Fibroblast of upper back skin (primary cell): ENCODE data around the gene MMP7.
A peak's percentile ranks its signal among the peaks of the same experiment; 100 is the strongest.

Experiments used
- DNase-seq: peaks from one replicate; pipeline ENCODE4 v3.0.0-alpha.2; 2013

Gene MMP7, protein sequence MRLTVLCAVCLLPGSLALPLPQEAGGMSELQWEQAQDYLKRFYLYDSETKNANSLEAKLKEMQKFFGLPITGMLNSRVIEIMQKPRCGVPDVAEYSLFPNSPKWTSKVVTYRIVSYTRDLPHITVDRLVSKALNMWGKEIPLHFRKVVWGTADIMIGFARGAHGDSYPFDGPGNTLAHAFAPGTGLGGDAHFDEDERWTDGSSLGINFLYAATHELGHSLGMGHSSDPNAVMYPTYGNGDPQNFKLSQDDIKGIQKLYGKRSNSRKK

DNA sequence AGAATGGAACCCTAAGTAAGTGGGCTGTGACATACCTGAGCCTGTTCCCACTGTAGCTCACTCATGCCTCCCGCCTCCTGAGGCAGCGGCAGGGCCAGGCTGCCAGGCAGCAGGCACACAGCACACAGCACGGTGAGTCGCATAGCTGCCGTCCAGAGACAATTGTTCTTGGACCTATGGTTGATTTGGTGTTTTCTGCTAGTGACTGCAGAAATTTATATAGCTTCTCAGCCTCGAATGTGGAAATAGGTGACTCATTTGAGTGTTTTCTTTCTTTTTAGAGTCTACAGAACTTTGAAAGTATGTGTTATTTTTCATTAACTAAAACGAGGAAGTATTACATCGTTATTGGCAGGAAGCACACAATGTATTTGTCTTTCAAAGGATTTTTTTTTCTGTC is at the start of gene MMP7:
Gene MMP7, minus strand, starts transcription at position 190 of the 400 bp plus-strand sequence. Its CDS starts 47 bp downstream, at position 143.
- peak; percentile 40 for DNase-seq

- DNase-seq, result no peak
Measured at GRCh38 chr11:102577723-102578122, 47.2 kb upstream of the MMP7 start.

DNA sequence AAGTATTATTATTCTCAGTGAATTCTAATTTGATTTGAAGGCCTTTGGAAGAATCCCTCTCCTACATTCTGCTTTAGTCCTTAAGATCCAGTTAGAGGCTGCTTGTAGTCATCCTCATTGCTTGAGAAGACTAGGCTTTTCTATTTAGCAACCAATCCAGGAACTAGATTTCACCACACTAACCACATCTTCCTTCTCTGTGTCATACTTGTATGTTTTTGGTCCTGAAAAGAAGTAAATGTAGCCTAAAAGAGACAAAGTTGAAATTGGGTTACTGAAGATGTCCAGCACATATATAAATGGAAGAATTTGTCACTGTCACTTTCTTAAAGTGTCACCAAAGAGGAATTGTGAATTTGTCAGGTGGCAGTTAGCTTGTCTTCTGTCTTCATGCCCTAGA is 46.6 kb upstream of the MMP7 start:
- DNase-seq, result peak; percentile 19

DNA sequence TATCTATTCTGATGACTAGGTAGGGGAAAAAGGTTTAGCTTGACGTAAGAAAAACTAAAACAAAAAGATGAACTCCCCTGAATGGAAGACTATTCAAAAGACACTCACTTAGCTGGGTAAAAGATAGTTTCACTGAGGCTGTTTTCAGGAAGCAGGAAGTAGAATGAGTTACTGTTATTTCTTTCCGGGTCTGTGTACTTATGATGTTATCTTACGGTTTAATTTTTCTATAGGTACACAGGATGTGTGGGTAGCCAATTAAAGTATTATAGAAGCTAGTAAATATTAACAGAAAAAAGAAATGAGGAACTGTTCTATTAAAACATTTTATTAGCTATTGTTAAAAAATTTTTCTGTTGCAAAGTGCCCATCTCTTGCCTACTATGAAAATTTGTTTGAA is 45.8 kb upstream of the MMP7 start:
- no peak for DNase-seq

- no peak for DNase-seq
Measured at GRCh38 chr11:102575012-102575411, 44.5 kb upstream of the MMP7 start.

GRCh38 chr11:102573851-102574250 is 43.3 kb upstream of the MMP7 start:
- peak; percentile 22 for DNase-seq

DNA sequence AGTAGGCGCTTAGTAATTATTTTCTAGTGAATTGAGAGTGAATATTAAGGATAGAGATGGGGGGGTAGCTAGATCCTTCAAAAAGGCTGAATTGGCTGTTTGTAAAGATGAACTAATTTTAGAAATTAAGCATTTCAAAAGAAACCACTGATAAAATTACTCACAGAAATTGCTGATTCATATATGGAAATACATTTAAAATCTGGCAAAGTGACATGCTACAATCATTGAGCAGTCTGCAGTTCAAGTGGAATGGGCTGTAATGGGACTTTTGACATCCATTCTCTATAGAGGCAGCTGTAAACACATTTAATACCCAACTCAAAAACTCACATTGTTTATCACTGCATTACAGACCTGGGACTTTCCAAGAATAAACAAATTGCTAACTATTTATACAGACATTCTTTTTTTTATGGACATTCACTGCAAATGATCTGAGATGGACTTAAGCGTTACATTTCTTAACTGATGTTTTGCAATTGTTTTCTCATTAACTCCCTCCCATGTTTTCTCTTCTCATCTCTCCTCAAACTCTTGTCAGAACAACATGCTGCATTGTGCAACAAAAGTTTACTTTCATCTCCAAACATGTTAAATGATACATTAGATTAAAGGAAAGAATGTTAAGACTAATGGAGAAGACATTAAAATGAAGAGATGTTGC is 42.1 kb upstream of the MMP7 start:
- DNase-seq, result peak; percentile 16

DNA sequence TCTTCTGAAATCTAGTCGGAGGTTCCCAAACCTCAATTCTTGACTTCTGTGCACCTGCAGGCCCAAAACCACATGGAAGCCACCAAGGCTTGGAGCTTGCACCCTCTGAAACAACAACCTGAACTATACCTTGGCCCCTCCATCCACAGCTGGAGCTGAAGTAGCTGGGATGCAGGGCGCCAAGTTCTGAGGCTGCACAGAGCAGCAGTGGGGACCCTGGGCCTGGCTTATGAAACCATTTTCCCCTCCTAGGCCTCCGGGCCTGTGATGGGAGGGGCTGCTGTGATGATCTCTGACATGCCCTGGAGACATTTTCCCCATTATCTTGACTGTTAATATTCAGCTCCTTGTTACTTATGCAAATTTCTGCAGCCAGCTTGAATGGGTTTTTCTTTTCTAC is 38.3 kb upstream of the MMP7 start:
- no peak for DNase-seq

DNA sequence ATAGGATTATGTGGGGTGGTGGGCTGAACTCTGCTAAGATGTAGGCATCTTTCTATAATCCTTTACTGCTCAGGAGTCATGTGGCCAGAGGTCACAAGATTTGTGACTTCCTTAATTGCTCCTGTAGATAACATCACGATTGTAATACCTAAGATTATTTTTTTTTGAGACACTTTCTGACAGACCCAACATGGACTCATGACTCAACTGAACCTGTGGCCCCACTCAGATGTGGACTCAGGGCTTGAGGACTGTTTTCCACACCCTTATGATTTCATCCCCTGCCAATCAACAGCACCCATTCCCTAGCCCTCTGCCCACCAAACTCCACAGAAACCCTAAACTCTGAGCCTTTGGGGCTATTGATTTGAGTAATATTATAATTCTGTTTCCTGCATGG is 35.6 kb upstream of the MMP7 start:
- no peak for DNase-seq

- peak; percentile 76 for DNase-seq
Measured at GRCh38 chr11:102564110-102564509, 33.6 kb upstream of the MMP7 start.

DNA sequence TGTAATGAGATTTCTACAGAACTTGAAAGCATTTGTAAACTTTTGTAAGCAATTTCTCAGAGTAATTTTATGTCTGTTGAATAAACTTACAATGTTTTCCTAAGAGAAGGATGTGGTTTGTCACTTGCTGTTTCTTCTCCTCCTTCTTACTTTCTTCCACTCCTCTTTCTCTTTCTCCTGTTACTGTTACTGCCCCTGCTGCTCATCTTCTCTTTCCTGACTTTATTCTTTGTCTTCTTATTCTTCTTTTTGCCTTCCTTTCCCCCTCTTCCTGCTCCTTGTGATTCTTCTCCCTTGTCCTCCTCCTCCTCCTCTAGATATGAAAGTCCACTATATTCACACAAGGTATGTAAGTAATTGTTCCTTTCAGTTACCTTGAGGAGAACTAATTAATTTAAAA is 31.1 kb upstream of the MMP7 start:
- no peak for DNase-seq

- peak; percentile 59 for DNase-seq
Measured at GRCh38 chr11:102560555-102561011, 30.0 kb upstream of the MMP7 start.

GRCh38 chr11:102559839-102560238 is 29.3 kb upstream of the MMP7 start:
- no peak for DNase-seq

- DNase-seq, result no peak
Measured at GRCh38 chr11:102555091-102555490, 24.5 kb upstream of the MMP7 start.

GRCh38 chr11:102553835-102554282 is 23.3 kb upstream of the MMP7 start:
- DNase-seq, result no peak

DNA sequence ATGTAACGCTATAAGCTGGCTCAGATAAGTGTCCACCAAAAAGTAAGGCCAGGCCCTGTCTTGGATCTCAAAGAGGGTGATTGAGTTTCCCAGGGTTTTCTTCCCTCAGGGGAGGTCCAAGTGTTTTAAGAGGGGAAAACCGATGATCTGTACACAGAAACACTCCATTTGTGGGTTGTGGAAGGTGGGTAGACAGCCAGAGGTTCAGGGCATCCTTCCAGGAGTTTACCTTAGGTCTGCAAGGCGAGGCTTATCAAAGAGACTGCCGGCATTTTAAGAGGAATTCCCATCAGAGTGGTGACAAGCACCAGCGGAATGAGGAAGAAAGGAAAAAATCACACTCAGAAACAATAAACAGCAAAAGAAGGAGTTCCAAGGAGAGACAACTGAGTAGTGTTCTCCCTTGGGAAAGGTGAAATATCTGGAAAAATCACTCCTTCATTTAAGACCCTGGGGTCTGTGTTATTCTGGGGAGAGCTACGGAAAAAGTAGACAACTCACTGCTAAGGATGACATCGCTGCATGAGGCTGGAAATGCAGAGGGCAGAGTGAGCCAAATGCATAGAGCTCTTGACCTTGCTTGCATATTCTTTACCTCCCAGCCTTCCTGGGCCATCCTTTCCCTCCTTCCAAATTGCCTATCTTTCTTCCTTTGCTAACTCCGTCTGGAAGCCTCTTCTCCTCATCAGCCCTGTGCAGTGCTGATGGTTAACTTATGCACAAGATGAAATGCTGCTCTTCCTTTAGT is 22.1 kb upstream of the MMP7 start:
- DNase-seq, result peak; percentile 76

DNA sequence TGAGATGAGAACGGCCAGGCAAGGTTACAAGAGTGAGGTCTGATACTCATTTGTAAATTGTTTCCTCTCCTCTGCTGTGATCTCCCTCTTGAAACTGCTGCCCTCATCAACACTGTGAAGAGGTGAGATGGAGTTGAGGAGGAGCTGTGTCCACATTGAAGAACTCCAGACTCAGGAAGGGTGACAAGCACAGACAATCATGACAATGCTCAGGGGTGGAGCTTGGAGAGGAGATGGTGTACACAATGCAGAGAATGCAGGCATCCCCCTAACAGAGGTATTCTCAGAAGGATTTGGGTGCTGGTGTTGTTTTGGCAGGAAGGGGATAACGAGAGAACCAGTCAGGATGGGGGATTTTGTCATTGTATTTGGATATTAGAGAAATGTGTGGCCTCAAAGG is 21.5 kb upstream of the MMP7 start:
- no peak for DNase-seq

GRCh38 chr11:102551169-102551781 is 20.7 kb upstream of the MMP7 start:
- no peak for DNase-seq

GRCh38 chr11:102546923-102547471 is 16.4 kb upstream of the MMP7 start:
- DNase-seq, result no peak

GRCh38 chr11:102546427-102546826 is 15.9 kb upstream of the MMP7 start:
- no peak for DNase-seq

DNA sequence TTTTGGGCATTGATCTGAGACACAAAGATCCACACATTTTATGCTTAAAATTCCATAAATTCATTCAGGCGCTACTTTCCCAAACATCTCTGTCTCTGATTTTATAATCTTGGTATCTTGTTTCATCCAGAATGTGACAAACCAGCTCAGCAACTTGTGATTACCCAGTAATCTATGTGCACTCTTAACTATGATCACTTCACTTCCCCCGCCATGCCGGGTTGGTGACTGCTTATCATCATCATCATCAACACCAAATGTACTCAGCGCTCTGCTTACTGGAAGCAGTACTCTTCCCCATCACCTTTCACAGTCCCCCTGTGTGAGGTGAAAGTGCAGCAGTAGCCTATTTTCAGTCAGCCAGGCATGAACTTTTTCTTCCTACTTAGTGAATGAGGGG is 15.2 kb upstream of the MMP7 start:
- DNase-seq, result no peak

DNA sequence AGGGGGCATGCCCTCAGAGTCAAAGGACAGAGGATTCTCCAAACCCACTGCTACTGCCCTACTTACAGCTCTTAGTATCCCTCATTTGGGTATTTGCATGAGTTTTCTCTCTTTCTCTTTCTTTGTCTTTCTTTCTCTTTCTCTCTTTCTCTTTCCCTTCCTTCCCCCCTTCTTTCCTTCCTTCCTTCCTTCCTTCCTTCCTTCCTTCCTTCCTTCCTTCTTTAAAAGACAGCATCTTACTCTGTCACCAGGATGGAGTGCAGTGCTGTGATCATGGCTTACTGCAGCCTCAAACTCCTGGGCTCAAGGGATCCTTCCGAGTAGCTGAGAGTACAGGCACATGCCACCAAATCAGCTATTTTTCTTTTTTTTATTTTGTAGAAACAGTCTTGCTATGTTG is 14.0 kb upstream of the MMP7 start:
- DNase-seq, result no peak

- no peak for DNase-seq
Measured at GRCh38 chr11:102539567-102539966, 9.0 kb upstream of the MMP7 start.
